ENCODE data around the gene AK1.

The AK1 gene

GRCh38 chr9:127853312-127854183 is 23.9 kb downstream of the AK1 start:
- Histone ChIP-seq H3K27ac (peak overlapping the region; percentile 80 to 82), H3K9me3 (peaks cover 0 to 7% (median 3%) of the 10 kb centered on the region in 3 donors), H3K36me3 (peaks cover 0 to 18% (median 10%) of the 10 kb centered on the region in 3 donors), H3K4me1 (peaks cover 5 to 58% (median 44%) of the 10 kb centered on the region in 4 donors), H3K4me3 (peak overlapping the region; percentile 54 to 71), H3K27me3 (no peaks in the 10 kb centered on the region)
- TF ChIP-seq CTCF (IDR thresholded peaks at IDR 0.05), result no peak
- no peak for DNase-seq
- intact Hi-C loops (cut with DNase I; ENCODE audit: low total_unique reads), result no loop called here

- Histone ChIP-seq H3K9me3 (peaks cover 0 to 7% (median 3%) of the 10 kb centered on the region in 3 donors), H3K4me1 (peaks cover 5 to 52% (median 38%) of the 10 kb centered on the region in 4 donors), H3K27ac (peak overlapping the region; percentile 80 to 82), H3K36me3 (peaks cover 0 to 18% (median 10%) of the 10 kb centered on the region in 3 donors), H3K4me3 (peak overlapping the region; percentile 54 to 71), H3K27me3 (no peaks in the 10 kb centered on the region)
- no peak for DNase-seq
- TF ChIP-seq CTCF (IDR thresholded peaks at IDR 0.05), result no peak
- intact Hi-C loops (cut with DNase I; ENCODE audit: low total_unique reads), result no loop called here
Observed at GRCh38 chr9:127852829-127853228, 24.6 kb downstream of the AK1 start.

- H3K36me3 ChIP-seq, result peaks cover 0 to 18% (median 10%) of the 10 kb centered on the region in 3 donors
- DNase-seq, result no peak
- TF ChIP-seq CTCF (IDR thresholded peaks at IDR 0.05), result no peak
- intact Hi-C loops (cut with DNase I; ENCODE audit: low total_unique reads), result no loop called here
- H3K27me3 ChIP-seq, result no peaks in the 10 kb centered on the region
- H3K27ac ChIP-seq, result no peak overlapping the region
- peaks cover 0 to 7% (median 3%) of the 10 kb centered on the region in 3 donors for H3K9me3 ChIP-seq
- H3K4me1 ChIP-seq, result peaks cover 0 to 61% (median 44%) of the 10 kb centered on the region in 4 donors
- H3K4me3 ChIP-seq, result peak overlapping the region; percentile 4 to 71
Observed at GRCh38 chr9:127850286-127850830, 27.1 kb downstream of the AK1 start.

GRCh38 chr9:127848756-127849504 is 28.5 kb downstream of the AK1 start:
- TF ChIP-seq CTCF (IDR thresholded peaks at IDR 0.05), result no peak
- Histone ChIP-seq H3K4me3 (no peak overlapping the region), H3K4me1 (peaks cover 0 to 61% (median 40%) of the 10 kb centered on the region in 4 donors), H3K27ac (peak overlapping the region in 1 of 2 donors; percentile 24), H3K27me3 (no peaks in the 10 kb centered on the region), H3K9me3 (peaks cover 0 to 7% (median 3%) of the 10 kb centered on the region in 3 donors), H3K36me3 (peaks cover 0 to 18% (median 10%) of the 10 kb centered on the region in 3 donors)
- intact Hi-C loops (cut with DNase I; ENCODE audit: low total_unique reads), result no loop called here
- DNase-seq, result no peak

All from tibial artery (tissue), 4 donors.